ENCODE measurements around the gene STK40. TPM values are rescaled to one million over a fixed set of nuclear protein-coding genes. Genes with fewer than 3 reads are reported as not detected.

STK40 gene
- polyA plus RNA-seq, 3 donors: 40.2 to 65.9 (median 55.8) TPM

DNA sequence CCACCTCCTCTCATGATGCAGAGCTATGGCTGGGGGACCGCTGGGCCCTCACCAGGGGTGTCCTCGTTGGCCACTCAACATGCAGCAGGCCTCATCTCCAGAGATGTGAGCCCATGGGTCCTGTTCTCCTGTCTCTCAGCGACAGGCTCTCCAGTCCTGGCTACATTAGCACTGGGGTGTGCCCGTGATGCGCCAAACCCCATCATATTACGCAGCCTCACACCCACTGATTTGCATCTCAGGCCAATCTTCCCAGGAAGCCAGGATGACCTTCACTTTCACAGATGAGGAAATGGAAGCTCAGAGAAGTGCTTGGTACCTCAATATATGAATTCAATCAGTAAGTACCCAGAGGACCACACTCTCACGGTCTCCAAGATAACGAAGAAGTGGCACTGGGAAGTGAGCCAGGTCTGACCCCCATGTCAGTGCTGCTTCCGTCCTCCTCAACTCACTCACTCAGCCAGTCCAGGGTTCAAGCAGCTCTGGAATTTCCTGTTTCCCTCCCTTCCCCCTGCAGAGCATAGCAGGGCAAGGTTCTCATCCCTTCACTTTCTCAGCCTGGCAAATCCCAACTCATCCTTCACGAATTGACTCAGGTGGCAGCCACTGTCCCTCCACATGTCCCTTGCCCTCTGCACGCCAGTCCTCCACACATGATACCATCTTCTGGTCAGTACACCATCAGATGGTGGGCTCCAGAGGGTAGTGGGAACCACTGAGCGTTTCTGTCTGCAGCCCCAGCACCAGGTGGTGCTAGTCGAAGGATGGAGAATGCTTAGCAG lies 33.4 kb downstream of the STK40 start:
- Histone ChIP-seq H3K4me2 (replicated peaks; ENCODE audit: extremely low read depth, low read length, poor library complexity, severe bottlenecking) (no peak overlapping the region), H3K27me3 (ENCODE audit: control insufficient read depth in 2 of 2, insufficient read depth in 2 of 2, low read length in 2 of 2) (no peaks in the 10 kb centered on the region), H3K27ac (ENCODE audit: low read depth in 1 of 2, low read length in 2 of 2) (peak overlapping the region in 1 of 2 donors; percentile 72), H4K20me1 (ENCODE audit: insufficient read depth, low read length) (peaks cover 88% of the 10 kb centered on the region), H3K36me3 (replicated peaks in 1 of 2; ENCODE audit: control insufficient read depth in 1 of 2, insufficient read depth in 2 of 2, low read length in 2 of 2) (peaks cover 64 to 77% of the 10 kb centered on the region in 2 donors), H2AFZ (ENCODE audit: insufficient read depth, low read depth, low read length, poor library complexity, severe bottlenecking) (no peak overlapping the region), H3K4me3 (replicated peaks in 1 of 3; ENCODE audit: low read depth in 2 of 3, low read length in 3 of 3) (no peak overlapping the region), H3K4me1 (ENCODE audit: control insufficient read depth in 1 of 2, insufficient read depth in 2 of 2, low read length in 2 of 2) (peaks cover 34 to 41% of the 10 kb centered on the region in 2 donors), H3K79me2 (ENCODE audit: insufficient read depth, low read length) (no peaks in the 10 kb centered on the region), H3K9me3 (replicated peaks in 1 of 2; ENCODE audit: control insufficient read depth in 1 of 2, insufficient read depth in 1 of 2, low read length in 2 of 2) (no peaks in the 10 kb centered on the region), H3K9ac (ENCODE audit: insufficient read depth, low read length, poor library complexity, severe bottlenecking) (no peak overlapping the region)
- WGBS (ENCODE audit: insufficient coverage): 83% methylated on average over 7 of the region's 13 CpGs
- intact Hi-C loops (cut with micrococcal nuclease): no loop called here
- peak overlapping the region in 5 of 7 donors; percentile 7 to 65 (median 42) for H3K27ac Mint-ChIP-seq
- peaks cover 0 to 2% (median 0%) of the 10 kb centered on the region in 7 donors for H3K9me3 Mint-ChIP-seq
- peaks cover 77 to 89% of the 10 kb centered on the region in 2 donors for H3K36me3 Mint-ChIP-seq
- TF ChIP-seq CTCF (IDR thresholded peaks at IDR 0.05): no peak
- no peak for DNase-seq
- no peak overlapping the region for H3K4me3 Mint-ChIP-seq
- no peaks in the 10 kb centered on the region for H3K27me3 Mint-ChIP-seq (ENCODE audit: low read depth in 3 of 3)
- H3K4me1 Mint-ChIP-seq: peaks cover 37% of the 10 kb centered on the region

DNA sequence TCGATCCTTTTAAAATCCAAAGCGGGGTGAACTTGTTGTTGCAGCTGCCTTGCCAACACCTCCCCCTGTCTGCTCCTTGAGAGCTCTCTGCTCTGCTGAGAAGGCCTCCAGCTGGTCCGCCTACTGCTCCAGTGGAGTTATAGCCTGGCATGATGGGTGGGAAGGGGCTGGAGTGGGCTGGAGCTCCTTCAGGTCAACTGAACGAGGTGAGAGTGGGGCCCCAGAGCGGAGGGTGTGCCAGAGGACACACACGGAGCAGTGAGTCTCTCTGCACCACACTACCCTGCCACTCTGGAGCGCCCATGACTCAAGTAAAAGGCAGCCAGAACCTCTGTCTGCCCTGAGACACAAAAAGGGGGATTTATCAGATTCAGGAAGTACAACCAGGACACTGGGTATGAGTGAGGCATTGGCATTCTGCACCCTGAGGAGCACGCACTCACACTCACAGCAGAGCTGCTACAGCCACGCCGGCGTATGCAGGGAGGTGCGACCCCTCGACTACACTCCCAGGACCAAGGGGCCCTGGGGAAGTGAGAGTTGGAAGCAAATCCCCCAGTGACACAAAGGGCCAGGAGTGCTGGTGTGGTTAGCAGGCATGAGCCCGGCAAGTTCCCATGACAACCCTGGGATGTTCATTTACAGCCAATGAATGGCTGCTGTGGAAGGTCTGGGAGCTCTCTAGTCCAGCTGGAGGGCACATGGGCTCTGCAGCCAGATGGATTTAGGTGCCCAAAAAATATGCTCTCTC lies 34.3 kb downstream of the STK40 start:
- TF ChIP-seq CTCF (IDR thresholded peaks at IDR 0.05): no peak
- H4K20me1 ChIP-seq (ENCODE audit: insufficient read depth, low read length): peaks cover 78% of the 10 kb centered on the region
- peaks cover 34 to 41% of the 10 kb centered on the region in 2 donors for H3K4me1 ChIP-seq (ENCODE audit: control insufficient read depth in 1 of 2, insufficient read depth in 2 of 2, low read length in 2 of 2)
- Mint-ChIP-seq H3K27ac (peak overlapping the region; percentile 66 to 93 (median 80)), H3K9me3 (peaks cover 0 to 2% (median 0%) of the 10 kb centered on the region in 7 donors), H3K4me1 (peaks cover 37% of the 10 kb centered on the region), H3K4me3 (peak overlapping the region in 1 of 2 donors; percentile 37), H3K27me3 (ENCODE audit: low read depth in 3 of 3) (no peaks in the 10 kb centered on the region), H3K36me3 (peaks cover 77 to 89% of the 10 kb centered on the region in 2 donors)
- no peaks in the 10 kb centered on the region for H3K9me3 ChIP-seq (replicated peaks in 1 of 2; ENCODE audit: control insufficient read depth in 1 of 2, insufficient read depth in 1 of 2, low read length in 2 of 2)
- peak overlapping the region; percentile 26 to 72 for H3K27ac ChIP-seq (ENCODE audit: low read depth in 1 of 2, low read length in 2 of 2)
- H3K4me3 ChIP-seq (replicated peaks in 1 of 3; ENCODE audit: low read depth in 2 of 3, low read length in 3 of 3): peak overlapping the region in 1 of 3 experiments; percentile 7
- H3K4me2 ChIP-seq (replicated peaks; ENCODE audit: extremely low read depth, low read length, poor library complexity, severe bottlenecking): peak overlapping the region; percentile 33
- intact Hi-C loops (cut with micrococcal nuclease): loop anchor here in 1 of 2 donors (2.0 kb wide), 1 partner anchor 17 kb away; no protein-coding TSS in a partner anchor
- no peaks in the 10 kb centered on the region for H3K79me2 ChIP-seq (ENCODE audit: insufficient read depth, low read length)
- H3K36me3 ChIP-seq (replicated peaks in 1 of 2; ENCODE audit: control insufficient read depth in 1 of 2, insufficient read depth in 2 of 2, low read length in 2 of 2): peaks cover 65 to 77% of the 10 kb centered on the region in 2 donors
- H3K9ac ChIP-seq (ENCODE audit: insufficient read depth, low read length, poor library complexity, severe bottlenecking): peak overlapping the region; percentile 37
- DNase-seq: peak; percentile 50 to 79 (median 52)
- H2AFZ ChIP-seq (ENCODE audit: insufficient read depth, low read depth, low read length, poor library complexity, severe bottlenecking): no peak overlapping the region
- 36% methylated on average over 6 of the region's 14 CpGs for WGBS (ENCODE audit: insufficient coverage)
- no peaks in the 10 kb centered on the region for H3K27me3 ChIP-seq (ENCODE audit: control insufficient read depth in 2 of 2, insufficient read depth in 2 of 2, low read length in 2 of 2)

Data from CD14-positive monocyte (primary cell).